Breast epithelium (tissue), 3 donors: ENCODE data around the gene LRP2.

ENCODE experiments used
- POLR2A ChIP-seq: fragments of 450-650 bp; IDR thresholded peaks from one replicate; pipeline ENCODE4 v1.6.1; 2016; ENCODE audit warnings: antibody characterized with exemption, mild to moderate bottlenecking, moderate library complexity
- TF ChIP-seq, protein P1 (sequence below), 3 donors: fragments of 450-650 bp; IDR thresholded peaks; one replicate each; pipeline ENCODE4 v1.5.1; 2016 to 2017; ENCODE audit warnings: antibody characterized with exemption in 3 of 3, mild to moderate bottlenecking in 3 of 3, moderate library complexity in 3 of 3

GRCh38 chr2:169232551-169233154 lies 129.7 kb downstream of the LRP2 start:
- TF ChIP-seq, protein P1, sequence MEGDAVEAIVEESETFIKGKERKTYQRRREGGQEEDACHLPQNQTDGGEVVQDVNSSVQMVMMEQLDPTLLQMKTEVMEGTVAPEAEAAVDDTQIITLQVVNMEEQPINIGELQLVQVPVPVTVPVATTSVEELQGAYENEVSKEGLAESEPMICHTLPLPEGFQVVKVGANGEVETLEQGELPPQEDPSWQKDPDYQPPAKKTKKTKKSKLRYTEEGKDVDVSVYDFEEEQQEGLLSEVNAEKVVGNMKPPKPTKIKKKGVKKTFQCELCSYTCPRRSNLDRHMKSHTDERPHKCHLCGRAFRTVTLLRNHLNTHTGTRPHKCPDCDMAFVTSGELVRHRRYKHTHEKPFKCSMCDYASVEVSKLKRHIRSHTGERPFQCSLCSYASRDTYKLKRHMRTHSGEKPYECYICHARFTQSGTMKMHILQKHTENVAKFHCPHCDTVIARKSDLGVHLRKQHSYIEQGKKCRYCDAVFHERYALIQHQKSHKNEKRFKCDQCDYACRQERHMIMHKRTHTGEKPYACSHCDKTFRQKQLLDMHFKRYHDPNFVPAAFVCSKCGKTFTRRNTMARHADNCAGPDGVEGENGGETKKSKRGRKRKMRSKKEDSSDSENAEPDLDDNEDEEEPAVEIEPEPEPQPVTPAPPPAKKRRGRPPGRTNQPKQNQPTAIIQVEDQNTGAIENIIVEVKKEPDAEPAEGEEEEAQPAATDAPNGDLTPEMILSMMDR (IDR thresholded peaks at IDR 0.05): no peak
- no peak for TF ChIP-seq POLR2A
